Measurements from ENCODE around the gene CCDC102A.

DNA sequence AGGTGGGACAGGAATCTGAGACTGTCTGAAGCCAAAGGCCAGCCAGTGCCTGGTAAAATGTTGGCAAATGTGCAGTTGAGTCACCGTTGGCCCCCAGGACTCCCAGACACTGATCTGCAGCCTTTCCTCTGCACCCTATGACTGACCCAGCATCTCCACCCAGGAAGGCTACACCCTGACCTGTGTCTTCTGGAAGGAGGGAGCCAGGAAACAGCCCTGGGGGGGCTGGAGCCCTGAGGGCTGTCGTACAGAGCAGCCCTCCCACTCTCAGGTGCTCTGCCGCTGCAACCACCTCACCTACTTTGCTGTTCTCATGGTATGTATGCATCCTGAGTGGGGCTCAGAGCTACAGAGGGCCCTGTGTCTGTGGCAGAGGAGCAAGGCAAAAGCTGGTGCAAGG is 30.1 kb upstream of the CCDC102A start:
- TF ChIP-seq, protein P1, sequence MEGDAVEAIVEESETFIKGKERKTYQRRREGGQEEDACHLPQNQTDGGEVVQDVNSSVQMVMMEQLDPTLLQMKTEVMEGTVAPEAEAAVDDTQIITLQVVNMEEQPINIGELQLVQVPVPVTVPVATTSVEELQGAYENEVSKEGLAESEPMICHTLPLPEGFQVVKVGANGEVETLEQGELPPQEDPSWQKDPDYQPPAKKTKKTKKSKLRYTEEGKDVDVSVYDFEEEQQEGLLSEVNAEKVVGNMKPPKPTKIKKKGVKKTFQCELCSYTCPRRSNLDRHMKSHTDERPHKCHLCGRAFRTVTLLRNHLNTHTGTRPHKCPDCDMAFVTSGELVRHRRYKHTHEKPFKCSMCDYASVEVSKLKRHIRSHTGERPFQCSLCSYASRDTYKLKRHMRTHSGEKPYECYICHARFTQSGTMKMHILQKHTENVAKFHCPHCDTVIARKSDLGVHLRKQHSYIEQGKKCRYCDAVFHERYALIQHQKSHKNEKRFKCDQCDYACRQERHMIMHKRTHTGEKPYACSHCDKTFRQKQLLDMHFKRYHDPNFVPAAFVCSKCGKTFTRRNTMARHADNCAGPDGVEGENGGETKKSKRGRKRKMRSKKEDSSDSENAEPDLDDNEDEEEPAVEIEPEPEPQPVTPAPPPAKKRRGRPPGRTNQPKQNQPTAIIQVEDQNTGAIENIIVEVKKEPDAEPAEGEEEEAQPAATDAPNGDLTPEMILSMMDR (IDR thresholded peaks at IDR 0.05), result no peak
- TF ChIP-seq POLR2A (IDR thresholded peaks at IDR 0.05), result no peak

Data from uterus (tissue), 2 donors.